ENCODE measurements around the gene ZNF831. TPM values are rescaled to one million over a fixed set of nuclear protein-coding genes. Genes with fewer than 3 reads are reported as not detected.

ZNF831 gene
- total RNA-seq, 1 experiment from 2014 or later, result not detected

GRCh38 chr20:59184880-59185447, 21.3 kb downstream of the ZNF831 start:
- Mint-ChIP-seq H3K9me3 (ENCODE audit: low read depth, unreplicated experiment) (no peaks in the 10 kb centered on the region), H3K36me3 (ENCODE audit: insufficient read depth, unreplicated experiment) (no peaks in the 10 kb centered on the region), H3K4me3 (ENCODE audit: low read depth, unreplicated experiment) (no peak overlapping the region), H3K27me3 (ENCODE audit: unreplicated experiment) (peaks cover 85% of the 10 kb centered on the region), H3K27ac (ENCODE audit: unreplicated experiment) (no peak overlapping the region), H3K4me1 (ENCODE audit: low read depth, unreplicated experiment) (no peaks in the 10 kb centered on the region)
- TF ChIP-seq CTCF (IDR thresholded peaks at IDR 0.05; ENCODE audit: unreplicated experiment), result no peak
- CTCF ChIA-PET, result no interaction called here
- intact Hi-C loops (cut with micrococcal nuclease; ENCODE audit: unreplicated experiment), result no loop called here
- no peak for DNase-seq
- no TSS peak for BruUV-seq (replicated peaks)

- no peaks in the 10 kb centered on the region for H3K4me1 Mint-ChIP-seq (ENCODE audit: low read depth, unreplicated experiment)
- no TSS peak for BruUV-seq (replicated peaks)
- DNase-seq, result no peak
- H3K36me3 Mint-ChIP-seq (ENCODE audit: insufficient read depth, unreplicated experiment), result no peaks in the 10 kb centered on the region
- TF ChIP-seq CTCF (IDR thresholded peaks at IDR 0.05; ENCODE audit: unreplicated experiment), result no peak
- H3K27ac Mint-ChIP-seq (ENCODE audit: unreplicated experiment), result no peak overlapping the region
- peaks cover 90% of the 10 kb centered on the region for H3K27me3 Mint-ChIP-seq (ENCODE audit: unreplicated experiment)
- CTCF ChIA-PET, result no interaction called here
- H3K9me3 Mint-ChIP-seq (ENCODE audit: low read depth, unreplicated experiment), result no peaks in the 10 kb centered on the region
- H3K4me3 Mint-ChIP-seq (ENCODE audit: low read depth, unreplicated experiment), result no peak overlapping the region
- intact Hi-C loops (cut with micrococcal nuclease; ENCODE audit: unreplicated experiment), result no loop called here
These were observed 22.2 kb downstream of the ZNF831 start for GRCh38 chr20:59185809-59186208.

DNA sequence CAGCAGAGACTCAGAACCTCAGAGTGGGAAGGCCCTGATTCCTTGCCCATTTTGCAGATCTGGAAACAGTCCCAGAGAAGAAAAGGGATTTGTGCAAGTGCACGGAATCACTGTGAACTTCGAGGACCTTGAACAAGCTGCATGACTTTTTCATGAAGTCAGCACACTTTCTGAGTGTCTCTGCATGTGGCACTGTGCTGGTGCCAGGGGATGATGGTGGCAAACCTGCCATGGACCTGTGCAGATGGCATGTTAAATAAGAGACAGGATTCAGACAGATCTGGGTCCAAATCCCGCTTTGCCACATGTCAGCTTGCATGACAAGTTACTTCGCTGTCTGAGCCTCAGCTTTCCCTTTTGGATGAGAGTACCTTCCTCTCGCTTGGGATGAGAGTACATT, 26.8 kb downstream of the ZNF831 start:
- intact Hi-C loops (cut with micrococcal nuclease; ENCODE audit: unreplicated experiment), result no loop called here
- H3K4me1 Mint-ChIP-seq (ENCODE audit: low read depth, unreplicated experiment), result no peaks in the 10 kb centered on the region
- H3K4me3 Mint-ChIP-seq (ENCODE audit: low read depth, unreplicated experiment), result no peak overlapping the region
- peaks cover 76% of the 10 kb centered on the region for H3K27me3 Mint-ChIP-seq (ENCODE audit: unreplicated experiment)
- no peak overlapping the region for H3K27ac Mint-ChIP-seq (ENCODE audit: unreplicated experiment)
- DNase-seq, result no peak
- no TSS peak for BruUV-seq (replicated peaks)
- TF ChIP-seq CTCF (IDR thresholded peaks at IDR 0.05; ENCODE audit: unreplicated experiment), result no peak
- no peaks in the 10 kb centered on the region for H3K9me3 Mint-ChIP-seq (ENCODE audit: low read depth, unreplicated experiment)
- H3K36me3 Mint-ChIP-seq (ENCODE audit: insufficient read depth, unreplicated experiment), result no peaks in the 10 kb centered on the region
- CTCF ChIA-PET, result no interaction called here

- BruUV-seq (replicated peaks), result no TSS peak
- Mint-ChIP-seq H3K9me3 (ENCODE audit: low read depth, unreplicated experiment) (no peaks in the 10 kb centered on the region), H3K27me3 (ENCODE audit: unreplicated experiment) (peaks cover 76% of the 10 kb centered on the region), H3K27ac (ENCODE audit: unreplicated experiment) (no peak overlapping the region), H3K36me3 (ENCODE audit: insufficient read depth, unreplicated experiment) (no peaks in the 10 kb centered on the region), H3K4me3 (ENCODE audit: low read depth, unreplicated experiment) (no peak overlapping the region), H3K4me1 (ENCODE audit: low read depth, unreplicated experiment) (no peaks in the 10 kb centered on the region)
- TF ChIP-seq CTCF (IDR thresholded peaks at IDR 0.05; ENCODE audit: unreplicated experiment), result no peak
- CTCF ChIA-PET, result interaction anchor here (0.9 kb wide), 1 partner anchor 103 kb away, joined by 3 read pairs; no protein-coding TSS in a partner anchor
- intact Hi-C loops (cut with micrococcal nuclease; ENCODE audit: unreplicated experiment), result no loop called here
- no peak for DNase-seq
These were observed 27.6 kb downstream of the ZNF831 start for GRCh38 chr20:59191036-59191755.
